Pancreas (tissue), 10 donors: ENCODE results near the gene TSPAN11. TPM values are rescaled to one million over a fixed set of nuclear protein-coding genes. Genes with fewer than 3 reads are reported as not detected.

Source experiments
- ATAC-seq, 4 donors: fragments of 200-7000 bp; cut with Tn5 transposase; one replicate each; pipeline versions ENCODE4 v1.8.0 to v1.9.1; 2020; ENCODE audit warnings: mild to moderate bottlenecking in 4 of 4, moderate library complexity in 4 of 4
- DNase-seq, 6 donors: peaks; one replicate each; pipeline ENCODE4 v3.0.0-alpha.2; 2020
- FAIRE-seq: peaks from 2 replicates; lab custom pipeline; 2012; peaks lifted over from hg19 to GRCh38; lab: Jason Lieb, UNC
- H3K27ac ChIP-seq, 4 donors: fragments of 200-600 bp; sonication (generic); 1 replicate in 3 of 4; 2 replicates in 1 of 4; pipeline versions ENCODE4 v1.5.0 to v1.8.0; 2020
- H3K27me3 ChIP-seq, 4 donors: fragments of 200-600 bp; one replicate each; pipeline ENCODE4 v1.8.0; 2021
- H3K36me3 ChIP-seq, 3 donors: fragments of 200-600 bp; sonication (generic) in 1 of 3; one replicate each; pipeline versions ENCODE4 v1.5.0 to v1.8.0; 2020 to 2021
- H3K4me1 ChIP-seq, 3 donors: fragments of 200-600 bp; one replicate each; pipeline ENCODE4 v1.8.0; 2021
- H3K4me3 ChIP-seq, 4 donors: fragments of 200-600 bp; sonication (generic) in 2 of 4; one replicate each; pipeline versions ENCODE4 v1.5.0 to v1.8.0; 2020 to 2021
- H3K9me3 ChIP-seq, 4 donors: fragments of 200-600 bp; one replicate each; pipeline ENCODE4 v1.8.0; 2021
- CTCF ChIP-seq, 4 donors: fragments of 200-600 bp; sonication (generic) in 3 of 4; IDR thresholded peaks; one replicate each; pipeline versions ENCODE4 v1.5.0 to v1.8.0; 2021; ENCODE audit warnings: antibody characterized with exemption in 4 of 4
- WGBS, 2 donors: extraction: QIAGEN DNeasy Blood & Tissue Kit; methylation state at CpG; one replicate each; pipeline ENCODE4 v1.1.7; 2013; 5-methylcytosine and 5-hydroxymethylcytosine counted together
- intact Hi-C, 3 donors: fragments of 100-400 bp; cut with DNase I; formaldehyde crosslinking; loops; one replicate each; pipeline versions ENCODE4 v1.11.1 to v1.14.2; 2022
- polyA plus RNA-seq, 2 donors: library from polyadenylated mRNA; stranded (reverse); fragments of 200-250 nt; gene quantifications; one replicate each; pipeline ENCODE4 v1.2.3, GENCODE V29; 2013
- total RNA-seq, 6 donors: library from RNA; stranded (reverse); fragmentation: NEBNext Ultra II Directional in 4 of 6; extraction: Animal tissue kit (Norgen Biotek cat#: 25700) in 4 of 6; gene quantifications; one replicate each; pipeline versions ENCODE4 v1.2.1 to v1.2.4, GENCODE V29; 2021 to 2023
- donor health status: healthy with polysubstance abuse.
- donor health status: DM: no; HTN: no; CAD: no; lungs with moderate emphysema.
- donor health status: DM: no; HTN: no; CAD: no.
- donor health status: control.
- donor health status: control.
- donor health status: Bipolar disorder and iron deficiency.
- donor health status: DM: yes; HTN: yes; CAD: no.
- donor health status: DM: no; HTN: no; CAD: no.
- donor health status: DM: no; HTN: no; CAD: no.
- donor health status: DM: yes; HTN: yes; CAD: no.

The TSPAN11 gene
- total and polyA plus RNA-seq, 8 donors = 0.13 to 2.2 (median 0.44) TPM

- no peaks in the 10 kb centered on the region for H3K36me3 ChIP-seq
- no peaks in the 10 kb centered on the region for H3K4me1 ChIP-seq
- ATAC-seq = no peak
- no peak overlapping the region for H3K27ac ChIP-seq
- TF ChIP-seq CTCF (IDR thresholded peaks at IDR 0.05) = no peak
- H3K4me3 ChIP-seq = no peak overlapping the region
- FAIRE-seq = no peak
- intact Hi-C loops = loop anchor here in 1 of 3 donors (10.0 kb wide), 1 partner anchor 280 kb away; no protein-coding TSS in a partner anchor
- H3K9me3 ChIP-seq = no peaks in the 10 kb centered on the region
- no peak for DNase-seq
- 41 to 49% methylated on average over 20 of the region's 20 CpGs for WGBS, 2 donors
- H3K27me3 ChIP-seq = no peaks in the 10 kb centered on the region
These were observed 48.4 kb downstream of the TSPAN11 start for GRCh38 chr12:30974746-30975500.

GRCh38 chr12:30975581-30975980 is 49.0 kb downstream of the TSPAN11 start:
- FAIRE-seq = no peak
- WGBS, 2 donors = 57 to 66% methylated on average over 6 of the region's 6 CpGs
- DNase-seq = no peak
- no peak for ATAC-seq
- H3K4me3 ChIP-seq = no peak overlapping the region
- H3K36me3 ChIP-seq = no peaks in the 10 kb centered on the region
- H3K4me1 ChIP-seq = no peaks in the 10 kb centered on the region
- H3K27me3 ChIP-seq = no peaks in the 10 kb centered on the region
- H3K9me3 ChIP-seq = no peaks in the 10 kb centered on the region
- H3K27ac ChIP-seq = no peak overlapping the region
- intact Hi-C loops = loop anchor here in 1 of 3 donors (10.0 kb wide), 1 partner anchor 279 kb away; no protein-coding TSS in a partner anchor
- TF ChIP-seq CTCF (IDR thresholded peaks at IDR 0.05) = no peak

DNA sequence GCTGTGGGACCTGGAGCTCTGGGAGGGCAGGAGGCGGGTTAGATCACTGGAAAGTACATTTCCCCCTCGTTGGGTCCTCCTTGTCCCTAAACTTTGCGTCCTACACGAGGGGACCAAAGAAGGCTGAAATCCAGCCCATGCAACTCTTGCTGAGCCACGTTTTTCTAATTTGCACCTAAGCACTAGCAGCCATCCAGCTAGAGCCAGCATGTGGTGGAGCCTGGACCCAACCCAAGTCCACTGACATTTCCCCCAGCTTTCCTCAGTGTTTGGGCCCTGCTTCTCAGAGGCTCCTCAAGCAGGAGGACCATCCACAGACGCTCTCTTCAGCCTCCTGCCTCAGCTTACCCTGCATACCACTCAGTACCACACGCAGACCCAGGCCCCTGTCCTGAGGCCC is 49.7 kb downstream of the TSPAN11 start:
- WGBS, 2 donors = 50 to 57% methylated on average over 7 of the region's 7 CpGs
- intact Hi-C loops = loop anchor here in 1 of 3 donors (10.0 kb wide), 1 partner anchor 279 kb away; no protein-coding TSS in a partner anchor
- Histone ChIP-seq H3K27me3 (no peaks in the 10 kb centered on the region), H3K36me3 (no peaks in the 10 kb centered on the region), H3K27ac (no peak overlapping the region), H3K4me3 (no peak overlapping the region), H3K9me3 (no peaks in the 10 kb centered on the region), H3K4me1 (no peaks in the 10 kb centered on the region)
- DNase-seq (no peak), ATAC-seq (no peak), FAIRE-seq (no peak)
- TF ChIP-seq CTCF (IDR thresholded peaks at IDR 0.05) = no peak

DNA sequence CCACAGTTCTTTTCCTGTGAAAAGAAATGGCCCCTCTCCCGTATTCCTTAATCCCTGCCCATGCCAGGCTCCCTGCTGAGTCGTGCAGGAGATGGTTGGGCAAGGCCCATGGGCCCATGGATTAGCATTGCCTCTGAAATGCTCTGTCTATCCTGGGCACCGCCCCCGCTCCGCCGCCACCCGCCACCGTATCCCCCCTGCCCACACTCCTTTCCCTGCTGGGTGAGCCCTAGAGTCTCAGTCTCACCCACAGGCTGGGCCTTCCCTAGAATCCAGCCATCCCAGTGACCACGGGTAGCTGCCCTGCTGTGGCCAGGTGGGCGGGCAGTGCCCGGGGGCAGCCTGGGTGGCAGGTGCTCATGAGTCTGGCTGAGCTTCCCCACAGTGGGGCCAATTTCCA is 50.6 kb downstream of the TSPAN11 start:
- ATAC-seq (no peak), FAIRE-seq (no peak), DNase-seq (no peak)
- 72 to 76% methylated on average over 11 of the region's 11 CpGs for WGBS, 2 donors
- no peaks in the 10 kb centered on the region for H3K36me3 ChIP-seq
- H3K9me3 ChIP-seq = no peaks in the 10 kb centered on the region
- no peak for TF ChIP-seq CTCF (IDR thresholded peaks at IDR 0.05)
- H3K4me3 ChIP-seq = no peak overlapping the region
- intact Hi-C loops = loop anchor here in 1 of 3 donors (10.0 kb wide), 1 partner anchor 278 kb away; no protein-coding TSS in a partner anchor
- no peak overlapping the region for H3K27ac ChIP-seq
- no peaks in the 10 kb centered on the region for H3K27me3 ChIP-seq
- no peaks in the 10 kb centered on the region for H3K4me1 ChIP-seq
